Measurements from ENCODE around the gene HS3ST3A1.

HS3ST3A1 gene

GRCh38 chr17:13601776-13602551 lies at the start of gene HS3ST3A1:
Gene HS3ST3A1, minus strand, starts transcription at chr17:13601929. Its CDS starts 800 bp downstream, at chr17:13601129.
- no peak for DNase-seq (ENCODE audit: low read depth, low spot score)

DNA sequence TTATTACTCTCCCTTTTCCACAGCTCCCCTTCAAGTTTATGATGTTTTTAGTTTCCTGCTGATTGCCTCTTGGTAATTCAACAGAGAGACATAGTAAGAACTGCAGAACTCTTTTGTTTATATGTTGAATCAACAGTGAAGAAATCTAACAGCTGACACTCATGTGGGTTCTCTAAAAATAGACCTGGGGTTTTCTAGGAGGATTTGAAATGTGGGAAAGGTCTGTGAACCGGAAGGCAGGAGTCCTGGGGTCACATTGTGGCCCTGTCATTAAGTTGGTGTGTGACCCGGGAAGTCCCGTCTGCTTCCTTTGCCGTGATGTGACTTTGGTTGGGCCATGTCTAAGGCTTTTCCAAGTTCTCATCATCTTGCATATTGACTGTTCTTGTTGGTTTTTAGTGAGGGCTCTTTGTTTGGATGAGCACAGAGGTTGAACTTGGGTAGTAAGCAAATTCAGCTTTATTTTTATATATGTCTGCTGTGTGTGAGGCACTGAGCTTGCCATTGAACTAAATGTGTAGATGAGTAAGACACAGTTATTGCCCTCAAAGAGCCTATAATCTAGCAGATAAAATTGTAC lies 48.5 kb upstream of the HS3ST3A1 start:
- no peak for DNase-seq (ENCODE audit: low read depth, low spot score)

DNA sequence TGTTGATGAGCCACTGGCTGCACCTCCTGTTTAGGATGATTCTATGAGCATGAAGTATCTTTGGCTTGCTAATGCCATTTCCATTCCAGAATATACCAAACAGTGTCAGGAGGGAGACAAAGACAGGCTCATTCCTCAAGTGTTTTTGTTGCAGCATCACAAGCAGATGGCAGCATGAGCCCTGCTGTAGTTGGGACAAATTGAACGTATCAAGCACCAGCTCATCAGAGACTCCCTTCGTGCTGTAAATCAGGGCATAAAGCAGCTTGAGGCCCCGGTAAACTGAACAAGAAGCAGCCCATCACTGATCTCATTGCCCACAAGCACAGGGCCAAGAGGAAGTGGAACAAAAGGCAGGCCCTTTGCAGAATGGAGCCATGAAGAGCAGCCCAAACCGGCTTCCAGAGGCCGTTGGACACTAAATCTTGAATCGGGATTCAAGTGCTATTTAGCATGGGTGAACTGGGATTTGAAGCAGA lies 45.9 kb upstream of the HS3ST3A1 start:
- DNase-seq (ENCODE audit: low read depth, low spot score), result no peak

GRCh38 chr17:13646969-13647542 lies 45.3 kb upstream of the HS3ST3A1 start:
- DNase-seq (ENCODE audit: low read depth, low spot score), result no peak

DNA sequence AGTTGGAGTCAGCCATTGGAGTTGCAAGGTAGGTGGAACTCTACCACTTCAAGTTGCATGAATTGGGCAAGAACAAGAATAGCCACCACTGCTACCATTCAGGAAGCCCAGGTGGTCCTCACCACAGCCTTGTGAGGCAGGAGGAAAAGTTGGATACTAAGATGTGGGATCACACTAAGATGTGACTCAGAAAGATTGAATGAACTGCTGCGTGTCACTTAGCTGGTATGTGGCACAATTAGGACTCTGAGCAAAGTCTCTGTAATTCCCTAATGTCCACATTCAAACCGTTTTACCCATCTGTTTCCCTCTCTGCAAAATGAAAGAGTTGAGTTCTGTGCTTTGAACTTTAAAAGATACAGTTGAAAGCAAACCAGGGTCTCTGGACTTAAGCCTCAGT lies 44.7 kb upstream of the HS3ST3A1 start:
- no peak for DNase-seq (ENCODE audit: low read depth, low spot score)

- DNase-seq (ENCODE audit: low read depth, low spot score), result no peak
Observed at GRCh38 chr17:13643180-13643579, 41.5 kb upstream of the HS3ST3A1 start.

DNA sequence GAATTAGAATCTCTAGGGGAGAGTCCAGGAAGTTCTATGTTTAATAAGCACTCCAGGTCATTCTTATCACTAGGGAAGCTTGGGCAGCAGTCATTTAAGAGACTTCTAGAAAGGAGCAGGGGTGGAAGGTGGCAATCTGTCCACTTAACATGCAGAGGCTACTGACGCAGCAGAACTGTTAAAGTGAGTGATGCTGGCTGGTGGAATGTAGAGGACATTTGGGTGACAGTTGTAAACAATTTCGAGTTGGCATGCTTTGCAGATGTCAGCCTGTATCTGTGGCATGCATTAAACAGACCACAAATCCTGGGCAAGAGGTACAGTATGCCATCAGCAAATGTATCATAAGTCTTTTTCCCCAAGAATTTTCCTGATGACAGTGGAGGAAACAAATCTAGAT lies 40.5 kb upstream of the HS3ST3A1 start:
- DNase-seq (ENCODE audit: low read depth, low spot score), result no peak

GRCh38 chr17:13640551-13640950 lies 38.8 kb upstream of the HS3ST3A1 start:
- no peak for DNase-seq (ENCODE audit: low read depth, low spot score)

DNA sequence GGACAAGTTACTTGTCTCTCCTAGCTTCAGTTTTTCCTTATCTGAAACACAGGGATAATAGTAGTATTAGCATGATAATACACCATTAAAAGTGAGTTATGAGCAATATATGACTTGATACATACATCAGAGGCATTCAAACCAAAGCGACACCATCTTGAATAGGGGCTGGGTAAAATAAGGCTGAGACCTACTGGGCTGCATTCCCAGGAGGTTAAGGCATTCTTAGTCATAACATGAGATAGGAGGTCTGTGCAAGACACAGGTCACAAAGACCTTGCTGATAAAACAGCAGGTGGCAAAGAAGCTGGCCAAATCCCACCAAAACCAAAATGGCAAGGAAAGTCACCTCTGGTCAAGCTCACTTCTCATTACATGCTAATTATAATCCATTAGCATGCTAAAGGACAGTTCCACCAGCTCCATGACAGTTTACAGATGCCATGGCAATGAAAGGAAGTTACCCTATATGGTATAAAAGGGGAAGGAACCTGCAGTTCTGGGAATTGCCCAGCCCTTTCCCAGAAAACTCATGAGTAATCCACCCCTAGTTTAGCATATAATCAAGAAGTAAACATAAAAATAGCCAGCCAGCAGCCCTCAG lies 37.2 kb upstream of the HS3ST3A1 start:
- DNase-seq (ENCODE audit: low read depth, low spot score), result no peak

- no peak for DNase-seq (ENCODE audit: low read depth, low spot score)
Observed at GRCh38 chr17:13636951-13637350, 35.2 kb upstream of the HS3ST3A1 start.

DNA sequence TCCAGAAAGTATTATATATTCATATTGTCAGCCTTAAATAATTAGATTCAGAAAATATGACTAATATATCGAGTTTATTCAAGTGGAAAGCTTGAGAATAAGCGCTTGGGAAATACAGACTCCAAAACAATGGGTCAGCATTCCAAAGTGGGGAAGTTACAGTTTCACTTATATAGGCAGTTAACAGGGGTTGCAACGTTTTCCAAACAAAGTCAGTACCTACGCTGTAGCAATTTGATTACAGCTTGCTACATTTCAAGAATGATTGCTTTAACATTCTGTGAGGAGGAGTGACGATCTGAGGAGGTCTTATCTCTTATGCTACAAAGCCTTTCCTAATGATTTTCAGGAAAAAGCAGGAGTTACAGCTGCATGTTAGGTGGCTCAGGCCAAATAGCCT lies 34.2 kb upstream of the HS3ST3A1 start:
- DNase-seq (ENCODE audit: low read depth, low spot score), result no peak

- no peak for DNase-seq (ENCODE audit: low read depth, low spot score)
Observed at GRCh38 chr17:13634021-13634420, 32.3 kb upstream of the HS3ST3A1 start.

DNA sequence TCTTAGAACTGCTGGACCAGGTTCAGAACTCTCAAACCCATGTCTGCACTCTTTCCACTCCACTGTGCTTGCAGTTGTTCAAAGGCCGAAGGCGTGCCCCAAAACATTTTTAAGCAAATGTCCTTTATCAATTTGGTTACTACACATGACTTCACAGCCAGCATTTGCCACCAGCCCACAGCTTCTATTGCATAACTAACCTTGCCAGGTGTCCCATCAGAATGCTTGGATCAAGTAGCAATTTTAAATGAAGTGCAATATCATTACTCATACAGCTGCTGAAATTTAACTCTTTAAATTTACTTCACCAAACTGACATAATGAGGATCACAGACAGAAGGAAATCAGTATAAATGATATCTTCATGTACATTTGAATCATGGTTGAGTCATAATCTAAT lies 29.8 kb upstream of the HS3ST3A1 start:
- DNase-seq (ENCODE audit: low read depth, low spot score), result no peak

DNA sequence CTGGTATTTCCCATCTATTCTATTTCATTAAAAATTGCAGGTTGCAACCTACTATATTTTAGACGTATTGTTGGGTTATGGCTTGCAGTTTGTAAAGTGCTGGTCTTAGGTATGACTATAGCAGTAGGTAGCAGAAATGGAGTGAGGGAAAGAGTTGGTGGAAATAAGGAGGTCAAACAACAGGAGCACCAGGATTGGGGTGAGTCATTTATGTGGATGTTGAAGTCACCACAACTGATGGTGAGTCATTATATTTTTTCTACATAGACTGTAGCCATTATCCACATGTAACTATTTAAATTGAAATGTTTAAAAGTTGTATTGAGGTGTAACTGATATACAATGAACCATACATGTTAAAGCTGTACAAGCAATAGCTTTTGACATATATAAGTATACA lies 25.0 kb upstream of the HS3ST3A1 start:
- no peak for DNase-seq (ENCODE audit: low read depth, low spot score)

DNA sequence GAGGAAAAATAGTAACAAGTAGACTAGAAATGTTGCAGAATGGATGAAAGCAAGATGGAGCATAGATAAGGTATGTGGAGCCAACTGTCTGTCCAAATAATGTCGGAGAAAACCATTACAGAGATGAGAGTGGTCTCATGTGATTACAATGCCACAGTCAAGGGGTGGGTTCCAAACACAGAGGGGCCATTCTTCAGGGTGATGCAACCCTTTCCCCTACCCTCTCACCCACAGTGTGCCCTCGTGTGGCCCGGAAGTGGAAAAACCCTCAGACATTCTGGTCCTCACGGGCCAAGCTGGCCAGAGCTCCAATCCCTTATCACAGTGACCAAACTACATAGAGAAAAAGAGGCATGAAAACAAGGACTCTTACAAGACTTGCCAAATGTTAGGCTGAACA lies 17.7 kb upstream of the HS3ST3A1 start:
- no peak for DNase-seq (ENCODE audit: low read depth, low spot score)

DNA sequence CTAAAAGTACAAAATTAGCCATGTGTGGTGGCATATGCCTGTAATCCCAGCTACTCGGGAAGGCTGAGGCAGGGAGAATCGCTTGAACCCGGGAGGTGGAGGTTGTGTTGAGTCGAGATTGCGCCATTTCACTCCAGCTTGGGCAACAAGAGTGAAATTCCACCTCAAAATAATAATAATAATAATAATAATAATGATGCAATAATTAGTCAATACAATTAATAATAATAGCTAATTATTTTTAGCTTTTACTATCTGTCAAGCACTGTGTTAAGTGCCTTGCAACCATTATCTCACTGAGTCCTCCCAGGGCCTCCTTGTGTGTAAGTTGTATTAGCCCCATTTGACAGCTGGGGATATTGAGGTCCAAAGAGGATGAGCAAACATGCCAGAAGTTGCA lies 14.3 kb upstream of the HS3ST3A1 start:
- no peak for DNase-seq (ENCODE audit: low read depth, low spot score)

GRCh38 chr17:13609941-13610340 lies 8.2 kb upstream of the HS3ST3A1 start:
- no peak for DNase-seq (ENCODE audit: low read depth, low spot score)

- DNase-seq (ENCODE audit: low read depth, low spot score), result no peak
Observed at GRCh38 chr17:13601322-13601775, 380 bp downstream of the HS3ST3A1 start.

DNA sequence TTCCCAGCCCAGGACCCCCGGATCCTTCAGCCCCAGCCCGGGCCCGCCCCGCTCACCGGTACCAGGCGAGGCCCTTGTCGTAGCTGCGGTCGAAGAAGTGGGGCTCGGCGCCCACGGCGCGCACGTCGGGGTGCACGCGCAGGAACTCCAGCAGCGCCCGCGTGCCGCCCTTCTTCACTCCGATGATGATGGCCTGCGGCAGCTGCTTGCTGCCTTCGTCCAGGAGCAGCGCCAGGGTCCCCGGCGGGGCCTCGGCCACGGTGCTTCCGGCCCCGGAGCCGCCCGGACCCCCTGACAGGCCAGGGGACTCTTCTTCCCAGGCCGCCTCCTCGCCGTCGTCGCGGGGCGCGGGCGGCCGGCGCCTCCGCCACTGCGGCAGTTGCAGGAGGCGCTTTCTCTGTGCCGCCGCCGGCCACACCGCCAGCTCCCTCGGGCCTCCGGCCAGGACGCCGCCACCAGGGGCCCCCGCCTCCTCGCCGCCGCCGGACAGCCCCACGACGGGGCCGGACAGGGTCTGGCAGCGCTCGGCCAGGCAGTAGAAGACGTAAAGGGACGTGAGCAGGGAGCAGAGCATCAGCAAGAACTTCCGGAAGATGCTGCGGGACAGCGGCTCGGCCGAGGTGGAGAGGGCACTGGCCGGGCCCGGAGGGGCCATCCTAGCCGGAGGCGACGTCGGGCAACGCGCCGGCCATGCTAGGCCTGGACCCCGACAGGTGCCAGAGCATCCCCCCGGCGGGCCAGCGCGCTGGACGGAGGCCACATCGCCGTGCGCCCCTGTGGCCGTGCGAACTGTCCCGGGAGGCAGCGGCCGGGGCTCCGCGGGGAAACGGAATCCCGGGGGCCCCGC lies 1.0 kb downstream of the HS3ST3A1 start:
- no peak for DNase-seq (ENCODE audit: low read depth, low spot score)

DNA sequence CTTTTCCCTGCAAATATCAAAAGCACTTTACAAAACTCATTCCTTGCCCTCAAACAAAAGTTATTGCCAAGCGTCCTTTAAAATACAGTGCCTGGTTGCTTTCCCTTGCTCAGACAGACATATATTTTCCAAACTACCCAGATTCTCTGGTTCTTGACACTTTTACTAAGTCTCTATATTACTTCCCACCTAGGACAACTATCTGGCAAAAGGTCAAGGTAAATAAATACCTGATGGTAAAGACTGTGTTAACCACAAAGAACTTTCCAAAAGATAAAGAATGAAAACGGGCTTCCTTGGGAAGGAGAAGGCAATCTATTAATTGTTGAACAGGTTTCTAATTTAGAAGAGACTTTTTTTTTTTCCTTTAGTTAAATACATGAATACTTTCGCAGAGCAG lies 1.9 kb downstream of the HS3ST3A1 start:
- no peak for DNase-seq (ENCODE audit: low read depth, low spot score)

GRCh38 chr17:13599168-13599577 lies 2.6 kb downstream of the HS3ST3A1 start:
- no peak for DNase-seq (ENCODE audit: low read depth, low spot score)
